HEK293 (cell line): ENCODE data around the gene ADAMTS4.

Experiments
- RBAK ChIP-seq: fragments of 450-650 bp; formaldehyde crosslinking; IDR thresholded peaks from 2 replicates; pipeline ENCODE4 v1.5.1; 2016; ENCODE audit warnings: missing biosample characterization, missing genetic modification characterization
- SP2 ChIP-seq: fragments of 450-650 bp; formaldehyde crosslinking; IDR thresholded peaks from 2 replicates; pipeline ENCODE4 v1.5.1; 2016; ENCODE audit warnings: missing biosample characterization, missing genetic modification characterization
- ZBTB21 ChIP-seq: fragments of 450-650 bp; formaldehyde crosslinking; IDR thresholded peaks from 2 replicates; pipeline ENCODE4 v1.5.1; 2017; ENCODE audit warnings: missing biosample characterization, missing genetic modification characterization
- ZNF311 ChIP-seq: fragments of 450-650 bp; formaldehyde crosslinking; IDR thresholded peaks from 2 replicates; pipeline ENCODE4 v1.5.1; 2017; ENCODE audit warnings: missing biosample characterization, missing genetic modification characterization, borderline replicate concordance
- ZNF404 ChIP-seq: fragments of 450-650 bp; formaldehyde crosslinking; IDR thresholded peaks from 2 replicates; pipeline ENCODE4 v1.5.1; 2017; ENCODE audit warnings: missing biosample characterization, missing genetic modification characterization
- ZNF426 ChIP-seq: fragments of 450-650 bp; formaldehyde crosslinking; IDR thresholded peaks from 2 replicates; pipeline ENCODE4 v1.5.1; 2017; ENCODE audit warnings: missing biosample characterization, missing genetic modification characterization, mild to moderate bottlenecking, inconsistent platforms, moderate library complexity
- ZNF530 ChIP-seq: fragments of 450-650 bp; formaldehyde crosslinking; IDR thresholded peaks from 2 replicates; pipeline ENCODE4 v1.5.1; 2016; ENCODE audit warnings: low read depth, missing biosample characterization, missing genetic modification characterization
- ZSCAN23 ChIP-seq: fragments of 450-650 bp; formaldehyde crosslinking; IDR thresholded peaks from 2 replicates; pipeline ENCODE4 v1.5.1; 2016; ENCODE audit warnings: missing biosample characterization, missing genetic modification characterization
- TF ChIP-seq, protein P1 (sequence below): fragments of 450-650 bp; formaldehyde crosslinking; IDR thresholded peaks from 2 replicates; pipeline ENCODE4 v1.5.1; 2016; ENCODE audit warnings: missing biosample characterization, missing genetic modification characterization
- TF ChIP-seq, protein P2 (sequence below): fragments of 450-650 bp; formaldehyde crosslinking; IDR thresholded peaks from 2 replicates; pipeline ENCODE4 v1.5.1; 2016; ENCODE audit warnings: missing biosample characterization, missing genetic modification characterization
- TF ChIP-seq, protein P3 (sequence below): fragments of 450-650 bp; formaldehyde crosslinking; IDR thresholded peaks from 2 replicates; pipeline ENCODE4 v1.5.1; 2016; ENCODE audit warnings: missing biosample characterization, missing genetic modification characterization
- TF ChIP-seq, protein P4 (sequence below): fragments of 450-650 bp; formaldehyde crosslinking; IDR thresholded peaks from 2 replicates; pipeline ENCODE4 v1.5.1; 2016; ENCODE audit warnings: missing biosample characterization, missing genetic modification characterization
- TF ChIP-seq, protein P5 (sequence below): sonication (generic); formaldehyde crosslinking; IDR thresholded peaks from 2 replicates; pipeline ENCODE4 v1.8.1; 2022; ENCODE audit warnings: mild to moderate bottlenecking, moderate library complexity, missing genetic modification reagents

DNA sequence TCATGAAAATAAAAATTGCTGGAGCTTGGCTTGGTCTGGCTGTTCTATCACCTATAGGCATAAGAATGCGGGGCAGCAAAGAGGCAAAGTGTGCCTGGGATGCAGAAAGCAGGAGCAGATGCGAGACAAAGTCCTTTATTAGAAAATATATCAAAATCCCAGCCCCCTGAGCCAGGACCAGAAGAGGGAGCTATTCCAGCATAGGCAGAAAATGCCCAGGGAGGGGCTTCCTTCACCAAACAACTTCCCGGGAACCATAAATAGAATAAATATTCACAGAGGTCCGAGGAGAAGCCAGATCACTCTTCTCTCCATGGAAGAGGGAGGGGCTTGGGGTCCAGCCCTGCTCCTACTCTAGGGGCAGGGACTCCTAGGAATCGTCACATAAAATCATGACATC, 27.7 kb downstream of the ADAMTS4 start:
- TF ChIP-seq, protein P1, sequence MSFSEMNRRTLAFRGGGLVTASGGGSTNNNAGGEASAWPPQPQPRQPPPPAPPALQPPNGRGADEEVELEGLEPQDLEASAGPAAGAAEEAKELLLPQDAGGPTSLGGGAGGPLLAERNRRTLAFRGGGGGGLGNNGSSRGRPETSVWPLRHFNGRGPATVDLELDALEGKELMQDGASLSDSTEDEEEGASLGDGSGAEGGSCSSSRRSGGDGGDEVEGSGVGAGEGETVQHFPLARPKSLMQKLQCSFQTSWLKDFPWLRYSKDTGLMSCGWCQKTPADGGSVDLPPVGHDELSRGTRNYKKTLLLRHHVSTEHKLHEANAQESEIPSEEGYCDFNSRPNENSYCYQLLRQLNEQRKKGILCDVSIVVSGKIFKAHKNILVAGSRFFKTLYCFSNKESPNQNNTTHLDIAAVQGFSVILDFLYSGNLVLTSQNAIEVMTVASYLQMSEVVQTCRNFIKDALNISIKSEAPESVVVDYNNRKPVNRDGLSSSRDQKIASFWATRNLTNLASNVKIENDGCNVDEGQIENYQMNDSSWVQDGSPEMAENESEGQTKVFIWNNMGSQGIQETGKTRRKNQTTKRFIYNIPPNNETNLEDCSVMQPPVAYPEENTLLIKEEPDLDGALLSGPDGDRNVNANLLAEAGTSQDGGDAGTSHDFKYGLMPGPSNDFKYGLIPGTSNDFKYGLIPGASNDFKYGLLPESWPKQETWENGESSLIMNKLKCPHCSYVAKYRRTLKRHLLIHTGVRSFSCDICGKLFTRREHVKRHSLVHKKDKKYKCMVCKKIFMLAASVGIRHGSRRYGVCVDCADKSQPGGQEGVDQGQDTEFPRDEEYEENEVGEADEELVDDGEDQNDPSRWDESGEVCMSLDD: no peak
- TF ChIP-seq RBAK (tag by site-specific recombination) (no peak), ZNF530 (tag by site-specific recombination) (no peak), ZNF311 (tag by site-specific recombination) (no peak), ZNF404 (tag by site-specific recombination) (no peak), ZNF426 (tag by site-specific recombination) (no peak), ZBTB21 (tag by site-specific recombination) (no peak), SP2 (no peak), ZSCAN23 (tag by site-specific recombination) (no peak)
- TF ChIP-seq, protein P2, sequence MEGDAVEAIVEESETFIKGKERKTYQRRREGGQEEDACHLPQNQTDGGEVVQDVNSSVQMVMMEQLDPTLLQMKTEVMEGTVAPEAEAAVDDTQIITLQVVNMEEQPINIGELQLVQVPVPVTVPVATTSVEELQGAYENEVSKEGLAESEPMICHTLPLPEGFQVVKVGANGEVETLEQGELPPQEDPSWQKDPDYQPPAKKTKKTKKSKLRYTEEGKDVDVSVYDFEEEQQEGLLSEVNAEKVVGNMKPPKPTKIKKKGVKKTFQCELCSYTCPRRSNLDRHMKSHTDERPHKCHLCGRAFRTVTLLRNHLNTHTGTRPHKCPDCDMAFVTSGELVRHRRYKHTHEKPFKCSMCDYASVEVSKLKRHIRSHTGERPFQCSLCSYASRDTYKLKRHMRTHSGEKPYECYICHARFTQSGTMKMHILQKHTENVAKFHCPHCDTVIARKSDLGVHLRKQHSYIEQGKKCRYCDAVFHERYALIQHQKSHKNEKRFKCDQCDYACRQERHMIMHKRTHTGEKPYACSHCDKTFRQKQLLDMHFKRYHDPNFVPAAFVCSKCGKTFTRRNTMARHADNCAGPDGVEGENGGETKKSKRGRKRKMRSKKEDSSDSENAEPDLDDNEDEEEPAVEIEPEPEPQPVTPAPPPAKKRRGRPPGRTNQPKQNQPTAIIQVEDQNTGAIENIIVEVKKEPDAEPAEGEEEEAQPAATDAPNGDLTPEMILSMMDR (tag by site-specific recombination): 0 out of 2 replicates have a peak, but pooled peaks have one; percentile 8
- TF ChIP-seq, protein P3, sequence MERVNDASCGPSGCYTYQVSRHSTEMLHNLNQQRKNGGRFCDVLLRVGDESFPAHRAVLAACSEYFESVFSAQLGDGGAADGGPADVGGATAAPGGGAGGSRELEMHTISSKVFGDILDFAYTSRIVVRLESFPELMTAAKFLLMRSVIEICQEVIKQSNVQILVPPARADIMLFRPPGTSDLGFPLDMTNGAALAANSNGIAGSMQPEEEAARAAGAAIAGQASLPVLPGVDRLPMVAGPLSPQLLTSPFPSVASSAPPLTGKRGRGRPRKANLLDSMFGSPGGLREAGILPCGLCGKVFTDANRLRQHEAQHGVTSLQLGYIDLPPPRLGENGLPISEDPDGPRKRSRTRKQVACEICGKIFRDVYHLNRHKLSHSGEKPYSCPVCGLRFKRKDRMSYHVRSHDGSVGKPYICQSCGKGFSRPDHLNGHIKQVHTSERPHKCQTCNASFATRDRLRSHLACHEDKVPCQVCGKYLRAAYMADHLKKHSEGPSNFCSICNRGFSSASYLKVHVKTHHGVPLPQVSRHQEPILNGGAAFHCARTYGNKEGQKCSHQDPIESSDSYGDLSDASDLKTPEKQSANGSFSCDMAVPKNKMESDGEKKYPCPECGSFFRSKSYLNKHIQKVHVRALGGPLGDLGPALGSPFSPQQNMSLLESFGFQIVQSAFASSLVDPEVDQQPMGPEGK (tag by site-specific recombination): no peak
- TF ChIP-seq, protein P4, sequence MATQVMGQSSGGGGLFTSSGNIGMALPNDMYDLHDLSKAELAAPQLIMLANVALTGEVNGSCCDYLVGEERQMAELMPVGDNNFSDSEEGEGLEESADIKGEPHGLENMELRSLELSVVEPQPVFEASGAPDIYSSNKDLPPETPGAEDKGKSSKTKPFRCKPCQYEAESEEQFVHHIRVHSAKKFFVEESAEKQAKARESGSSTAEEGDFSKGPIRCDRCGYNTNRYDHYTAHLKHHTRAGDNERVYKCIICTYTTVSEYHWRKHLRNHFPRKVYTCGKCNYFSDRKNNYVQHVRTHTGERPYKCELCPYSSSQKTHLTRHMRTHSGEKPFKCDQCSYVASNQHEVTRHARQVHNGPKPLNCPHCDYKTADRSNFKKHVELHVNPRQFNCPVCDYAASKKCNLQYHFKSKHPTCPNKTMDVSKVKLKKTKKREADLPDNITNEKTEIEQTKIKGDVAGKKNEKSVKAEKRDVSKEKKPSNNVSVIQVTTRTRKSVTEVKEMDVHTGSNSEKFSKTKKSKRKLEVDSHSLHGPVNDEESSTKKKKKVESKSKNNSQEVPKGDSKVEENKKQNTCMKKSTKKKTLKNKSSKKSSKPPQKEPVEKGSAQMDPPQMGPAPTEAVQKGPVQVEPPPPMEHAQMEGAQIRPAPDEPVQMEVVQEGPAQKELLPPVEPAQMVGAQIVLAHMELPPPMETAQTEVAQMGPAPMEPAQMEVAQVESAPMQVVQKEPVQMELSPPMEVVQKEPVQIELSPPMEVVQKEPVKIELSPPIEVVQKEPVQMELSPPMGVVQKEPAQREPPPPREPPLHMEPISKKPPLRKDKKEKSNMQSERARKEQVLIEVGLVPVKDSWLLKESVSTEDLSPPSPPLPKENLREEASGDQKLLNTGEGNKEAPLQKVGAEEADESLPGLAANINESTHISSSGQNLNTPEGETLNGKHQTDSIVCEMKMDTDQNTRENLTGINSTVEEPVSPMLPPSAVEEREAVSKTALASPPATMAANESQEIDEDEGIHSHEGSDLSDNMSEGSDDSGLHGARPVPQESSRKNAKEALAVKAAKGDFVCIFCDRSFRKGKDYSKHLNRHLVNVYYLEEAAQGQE (tag by site-specific recombination): no peak
- TF ChIP-seq, protein P5, sequence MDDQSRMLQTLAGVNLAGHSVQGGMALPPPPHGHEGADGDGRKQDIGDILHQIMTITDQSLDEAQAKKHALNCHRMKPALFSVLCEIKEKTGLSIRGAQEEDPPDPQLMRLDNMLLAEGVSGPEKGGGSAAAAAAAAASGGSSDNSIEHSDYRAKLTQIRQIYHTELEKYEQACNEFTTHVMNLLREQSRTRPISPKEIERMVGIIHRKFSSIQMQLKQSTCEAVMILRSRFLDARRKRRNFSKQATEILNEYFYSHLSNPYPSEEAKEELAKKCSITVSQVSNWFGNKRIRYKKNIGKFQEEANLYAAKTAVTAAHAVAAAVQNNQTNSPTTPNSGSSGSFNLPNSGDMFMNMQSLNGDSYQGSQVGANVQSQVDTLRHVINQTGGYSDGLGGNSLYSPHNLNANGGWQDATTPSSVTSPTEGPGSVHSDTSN (CRISPR knock-in tag): no peak
